ENCODE data around the gene TDRKH. TPM values are rescaled to one million over a fixed set of nuclear protein-coding genes. Genes with fewer than 3 reads are reported as not detected.
A peak's percentile ranks its signal among the peaks of the same experiment; 100 is the strongest.

TDRKH gene
- total RNA-seq: 4.9 TPM
- long read RNA-seq, partial matches to known transcripts: 1 of 10 reads
- long read RNA-seq, other reads (novel, unspliced or antisense): 2 of 10 reads

- DNase-seq (ENCODE audit: low spot score): peak; percentile 98
Measured at GRCh38 chr1:151790071-151790939, at the start of gene TDRKH. Gene TDRKH, minus strand, starts transcription at chr1:151790500. Its CDS starts 7,478 bp downstream, at chr1:151783022.

- DNase-seq (ENCODE audit: low spot score): no peak
Measured at GRCh38 chr1:151839457-151840403, 49.4 kb upstream of the TDRKH start, which contains the start of gene C2CD4D. Gene C2CD4D, minus strand, starts transcription at chr1:151839820. Its CDS starts 831 bp downstream, at chr1:151838989.

- DNase-seq (ENCODE audit: low spot score): no peak
Measured at GRCh38 chr1:151839082-151839412, 48.7 kb upstream of the TDRKH start.

- no peak for DNase-seq (ENCODE audit: low spot score)
Measured at GRCh38 chr1:151838222-151839081, 48.2 kb upstream of the TDRKH start.

- no peak for DNase-seq (ENCODE audit: low spot score)
Measured at GRCh38 chr1:151837884-151838221, 47.6 kb upstream of the TDRKH start.

GRCh38 chr1:151837197-151837596 lies 46.9 kb upstream of the TDRKH start:
- no peak for DNase-seq (ENCODE audit: low spot score)

- no peak for DNase-seq (ENCODE audit: low spot score)
Measured at GRCh38 chr1:151835596-151835995, 45.3 kb upstream of the TDRKH start.

GRCh38 chr1:151834239-151834638 lies 43.9 kb upstream of the TDRKH start:
- DNase-seq (ENCODE audit: low spot score): no peak

GRCh38 chr1:151833172-151833900 lies 43.0 kb upstream of the TDRKH start:
- no peak for DNase-seq (ENCODE audit: low spot score)

GRCh38 chr1:151832318-151832980 lies 42.1 kb upstream of the TDRKH start:
- DNase-seq (ENCODE audit: low spot score): no peak

- no peak for DNase-seq (ENCODE audit: low spot score)
Measured at GRCh38 chr1:151831605-151832004, 41.3 kb upstream of the TDRKH start, which contains the start of gene RORC. Gene RORC, minus strand, starts transcription at chr1:151831802. Its CDS starts 38 bp downstream, at chr1:151831764.

GRCh38 chr1:151831256-151831591 lies 40.9 kb upstream of the TDRKH start:
- DNase-seq (ENCODE audit: low spot score): no peak

- no peak for DNase-seq (ENCODE audit: low spot score)
Measured at GRCh38 chr1:151830055-151830454, 39.8 kb upstream of the TDRKH start.

- DNase-seq (ENCODE audit: low spot score): no peak
Measured at GRCh38 chr1:151829352-151830046, 39.2 kb upstream of the TDRKH start.

- DNase-seq (ENCODE audit: low spot score): no peak
Measured at GRCh38 chr1:151828921-151829320, 38.6 kb upstream of the TDRKH start.

- DNase-seq (ENCODE audit: low spot score): no peak
Measured at GRCh38 chr1:151827853-151828252, 37.6 kb upstream of the TDRKH start.

GRCh38 chr1:151825751-151826660 lies 35.7 kb upstream of the TDRKH start:
- DNase-seq (ENCODE audit: low spot score): no peak

GRCh38 chr1:151825204-151825603 lies 34.9 kb upstream of the TDRKH start:
- DNase-seq (ENCODE audit: low spot score): no peak

Data from mesenteric fat pad (tissue), 1 donor.